ENCODE data around the gene ANKZF1. TPM values are rescaled to one million over a fixed set of nuclear protein-coding genes. Genes with fewer than 3 reads are reported as not detected.

Gene ANKZF1
- total and polyA plus RNA-seq, 2 of the 8 experiments (the other 6 are each of a cell fraction or from before 2014, with no cell fraction given) = 32.5 to 50.1 TPM

- Histone ChIP-seq H4K8ac (ENCODE audit: extremely low read depth, insufficient read depth, low read length) (no peak overlapping the region), H3K4me2 (ENCODE audit: insufficient read depth in 1 of 2, low read depth in 2 of 2, low read length in 2 of 2) (no peak overlapping the region), H3K27ac (ENCODE audit: low read depth, low read length) (no peak overlapping the region), H3K4ac (replicated peaks; ENCODE audit: insufficient read length, low read depth, low read length) (no peak overlapping the region), H3K14ac (ENCODE audit: insufficient read length) (no peak overlapping the region), H3K4me1 (replicated peaks in 1 of 4; ENCODE audit: control insufficient read depth in 3 of 4, insufficient read depth in 4 of 4, low read length in 3 of 4) (peaks cover 7 to 25% (median 15%) of the 10 kb centered on the region in 4 experiments), H3K4me3 (ENCODE audit: extremely low read depth in 1 of 4, insufficient read depth in 2 of 4, low read depth in 3 of 4, low read length in 4 of 4) (no peak overlapping the region), H4K5ac (ENCODE audit: insufficient read length, low read depth, low read length) (no peak overlapping the region), H3K9ac (replicated peaks in 1 of 4; ENCODE audit: extremely low read depth in 1 of 4, low read depth in 3 of 4, low read length in 3 of 4) (no peak overlapping the region), H2AK5ac (ENCODE audit: low read depth, low read length) (no peak overlapping the region), H2BK12ac (ENCODE audit: low read depth, low read length) (no peak overlapping the region), H3K18ac (ENCODE audit: extremely low read depth, low read length) (no peak overlapping the region), H3K36me3 (ENCODE audit: control insufficient read depth in 2 of 4, insufficient read depth in 4 of 4, low read length in 3 of 4) (peaks cover 0 to 4% (median under 1%) of the 10 kb centered on the region in 4 experiments; a peak in 3 of 8 replicates), H3K79me2 (ENCODE audit: control insufficient read depth in 1 of 2, insufficient read depth in 2 of 2, low read length in 2 of 2) (no peaks in the 10 kb centered on the region), H2AFZ (ENCODE audit: low read length) (no peak overlapping the region), H3K23me2 (ENCODE audit: low read depth, low read length) (peaks cover 8% of the 10 kb centered on the region; the same call in 1 of the 2 replicates), H4K91ac (replicated peaks; ENCODE audit: insufficient read length, low read length) (no peak overlapping the region), H3K9me3 (ENCODE audit: insufficient read depth in 2 of 2, low read depth in 1 of 2, low read length in 1 of 2) (no peaks in the 10 kb centered on the region), H2BK20ac (ENCODE audit: low read length) (no peak overlapping the region), H3K27me3 (replicated peaks in 1 of 4; ENCODE audit: control insufficient read depth in 3 of 4, extremely low read depth in 1 of 4, insufficient read depth in 3 of 4, low read length in 3 of 4) (no peaks in the 10 kb centered on the region; a peak in 1 of 7 replicates), H3K56ac (replicated peaks; ENCODE audit: insufficient read length, low read depth, low read length) (no peak overlapping the region), H3K23ac (ENCODE audit: insufficient read length) (no peak overlapping the region), H3K79me1 (ENCODE audit: low read depth, low read length) (no peaks in the 10 kb centered on the region; the same call in 1 of the 2 replicates), H2BK120ac (replicated peaks; ENCODE audit: low read depth, low read length) (no peak overlapping the region), H2BK5ac (ENCODE audit: low read depth, low read length) (no peak overlapping the region), H4K20me1 (replicated peaks in 1 of 2; ENCODE audit: control insufficient read depth in 1 of 2, insufficient read depth in 2 of 2, low read length in 2 of 2) (peaks cover 0 to 1% of the 10 kb centered on the region in 2 experiments), H2BK15ac (ENCODE audit: low read length) (no peak overlapping the region)
- POLR2A ChIA-PET (ENCODE audit: partially characterized antibody) = interaction anchor here (0.6 to 2.6 kb wide), 4 partner anchors 10 to 53 kb away, joined by 3 to 6 read pairs (median 4); partner anchors contain the start of genes ANKZF1 and ATG9A
- CTCF ChIA-PET (ENCODE audit: partially characterized antibody) = interaction anchor here (1.0 to 12.1 kb wide), 5 partner anchors 9 to 225 kb away, joined by 3 to 220 read pairs (median 4); partner anchors contain the start of gene NHEJ1
- DNase-seq (ENCODE audit: low read depth in 1 of 2, low spot score in 2 of 2) = no peak
- FAIRE-seq = no peak
- WGBS, 2 experiments (ENCODE audit: extremely low coverage in 1 of 2, insufficient coverage in 1 of 2, insufficient read length in 1 of 2, insufficient replicate concordance in 2 of 2, low coverage in 1 of 2, low lambda C conversion rate in 2 of 2, missing lambda C conversion rate in 1 of 2) = 86% methylated on average over 13 of the region's 17 CpGs; no CpG with 5 or more reads in 1 of the 2 experiments
- TF ChIP-seq TEAD4 (IDR thresholded peaks at IDR 0.05; ENCODE audit: low read depth, low read length) (no peak), SUZ12 (IDR thresholded peaks at IDR 0.05; ENCODE audit: low read length) (no peak), CREB1 (IDR thresholded peaks at IDR 0.05) (no peak), USF2 (IDR thresholded peaks at IDR 0.05; ENCODE audit: low read length) (no peak), ATF3 (IDR thresholded peaks at IDR 0.05; ENCODE audit: insufficient read depth, low read depth, low read length) (no peak), POLR2A (IDR thresholded peaks at IDR 0.05; ENCODE audit: control extremely low read depth in 1 of 2, low read depth in 2 of 2, low read length in 2 of 2) (no peak), HDAC2 (IDR thresholded peaks at IDR 0.05; ENCODE audit: borderline replicate concordance in 1 of 2, low read depth in 2 of 2, low read length in 2 of 2) (no peak), CEBPB (IDR thresholded peaks at IDR 0.05; ENCODE audit: low read depth, low read length) (no peak), BCL11A (IDR thresholded peaks at IDR 0.05; ENCODE audit: low read depth in 2 of 2, low read length in 2 of 2) (no peak), PHF8 (conservative IDR thresholded peaks at IDR 0.05; ENCODE audit: low read depth, low read length) (no peak), POU5F1 (IDR thresholded peaks at IDR 0.05; ENCODE audit: low read depth, low read length) (no peak)
Observed at GRCh38 chr2:219282943-219283581, 53.5 kb downstream of the ANKZF1 start.
